Tibial nerve (tissue), 4 donors: ENCODE measurements around the gene CUTC. TPM values are rescaled to one million over a fixed set of nuclear protein-coding genes. Genes with fewer than 3 reads are reported as not detected.

Experiments
- DNase-seq, 2 donors: peaks; one replicate each; pipeline ENCODE4 v3.0.0-alpha.2; 2019; ENCODE audit warnings: low spot score in 2 of 2
- H3K27ac ChIP-seq, 4 donors: fragments of 200-600 bp; sonication (generic) in 3 of 4; one replicate each; pipeline ENCODE4 v1.5.1; 2017 to 2019; ENCODE audit warnings: mild to moderate bottlenecking in 1 of 4
- H3K27me3 ChIP-seq, 2 donors: fragments of 200-600 bp; sonication (generic) in 1 of 2; one replicate each; pipeline versions ENCODE4 v1.5.1 to v1.6.0; 2017 to 2019
- H3K36me3 ChIP-seq, 3 donors: fragments of 200-600 bp; sonication (generic); one replicate each; pipeline ENCODE4 v1.5.1; 2018 to 2019
- H3K4me1 ChIP-seq, 4 donors: fragments of 200-600 bp; sonication (generic) in 3 of 4; one replicate each; pipeline ENCODE4 v1.5.1; 2017 to 2019
- H3K4me3 ChIP-seq, 4 donors: fragments of 200-600 bp; sonication (generic) in 3 of 4; one replicate each; pipeline ENCODE4 v1.5.1; 2017 to 2019; ENCODE audit warnings: mild to moderate bottlenecking in 1 of 4, moderate library complexity in 1 of 4
- H3K9me3 ChIP-seq, 4 donors: fragments of 200-600 bp; sonication (generic) in 3 of 4; one replicate each; pipeline ENCODE4 v1.5.1; 2017 to 2019
- CTCF ChIP-seq, 5 experiments: fragments of 200-600 bp in 3 of 5; fragments of 450-650 bp in 2 of 5; sonication (generic) in 3 of 5; IDR thresholded peaks; one replicate each; pipeline ENCODE4 v1.5.1; 2016 to 2019; ENCODE audit warnings: antibody characterized with exemption in 5 of 5, mild to moderate bottlenecking in 3 of 5, moderate library complexity in 2 of 5
- EP300 ChIP-seq, 2 donors: sonication (generic); formaldehyde crosslinking; IDR thresholded peaks; one replicate each; pipeline ENCODE4 v1.6.1; 2017; ENCODE audit warnings: antibody characterized with exemption in 2 of 2, mild to moderate bottlenecking in 1 of 2
- POLR2A ChIP-seq, 2 donors: fragments of 450-650 bp; IDR thresholded peaks; one replicate each; pipeline ENCODE4 v1.6.1; 2017; ENCODE audit warnings: antibody characterized with exemption in 2 of 2, mild to moderate bottlenecking in 2 of 2, moderate library complexity in 2 of 2
- WGBS, 2 donors: methylation state at CpG; one replicate each; pipeline ENCODE4 v1.1.5; 2018; 5-methylcytosine and 5-hydroxymethylcytosine counted together
- total RNA-seq, 4 donors: library from RNA; depleted of rRNA; stranded (reverse); fragments of >200 nt; gene quantifications; one replicate each; pipeline ENCODE4 v1.1.0, GENCODE V29; 2016

Gene CUTC
- total RNA-seq, 4 donors from 2014 or later, result 21.9 to 55.7 (median 40.1) TPM

GRCh38 chr10:99804471-99804870 lies 72.4 kb downstream of the CUTC start:
- no peak overlapping the region for H3K4me3 ChIP-seq
- TF ChIP-seq EP300 (IDR thresholded peaks at IDR 0.05), result no peak
- no peak for TF ChIP-seq CTCF (IDR thresholded peaks at IDR 0.05)
- TF ChIP-seq POLR2A (IDR thresholded peaks at IDR 0.05), result no peak
- WGBS, 2 donors, result 85 to 90% methylated on average over 3 of the region's 3 CpGs

GRCh38 chr10:99805190-99805589 lies 73.2 kb downstream of the CUTC start:
- H3K9me3 ChIP-seq, result no peaks in the 10 kb centered on the region
- no peak for TF ChIP-seq CTCF (IDR thresholded peaks at IDR 0.05)
- TF ChIP-seq EP300 (IDR thresholded peaks at IDR 0.05), result no peak
- no peak for TF ChIP-seq POLR2A (IDR thresholded peaks at IDR 0.05)
- DNase-seq, result no peak
- H3K4me3 ChIP-seq, result no peak overlapping the region
- H3K27ac ChIP-seq, result no peak overlapping the region
- H3K4me1 ChIP-seq, result no peaks in the 10 kb centered on the region
- no peaks in the 10 kb centered on the region for H3K27me3 ChIP-seq
- WGBS, 2 donors, result 89 to 91% methylated on average over 5 of the region's 5 CpGs
- H3K36me3 ChIP-seq, result peaks cover 0 to 28% (median 0%) of the 10 kb centered on the region in 3 donors

More at GRCh38 chr10:99804471-99804870, 72.4 kb downstream of the CUTC start:
- Histone ChIP-seq H3K36me3 (peaks cover 0 to 30% (median 0%) of the 10 kb centered on the region in 3 donors), H3K27me3 (no peaks in the 10 kb centered on the region), H3K27ac (no peak overlapping the region), H3K9me3 (no peaks in the 10 kb centered on the region), H3K4me1 (no peaks in the 10 kb centered on the region)
- DNase-seq, result no peak

Other genes with a start within 250 kb of the CUTC start
- gene NKX2-3, start 199.3 kb upstream of the CUTC start, total RNA-seq, result not detected
- gene SLC25A28, start 111.8 kb upstream of the CUTC start, total RNA-seq, result 10 to 100 TPM; 35.2 to 65.6 (median 47.8) TPM
- gene ENTPD7, start 72.7 kb upstream of the CUTC start, total RNA-seq, result 1 to 10 TPM; 3.3 to 7.5 (median 4.4) TPM
- 10 to 100 TPM; 25.2 to 31.0 (median 30.4) TPM for gene COX15, start 107 bp upstream of the CUTC start, total RNA-seq
- gene ABCC2, start 50.4 kb downstream of the CUTC start, total RNA-seq, result 10 to 100 TPM in 2 of 4 donors, 1 to 10 TPM in 2; 1.7 to 23.7 (median 8.4) TPM